Right lobe of liver (tissue), 4 donors: Measurements from ENCODE around the gene ARTN.

ENCODE experiments used
- POLR2A ChIP-seq: fragments of 450-650 bp; IDR thresholded peaks from one replicate; pipeline ENCODE4 v1.6.1; 2017; ENCODE audit warnings: antibody characterized with exemption, mild to moderate bottlenecking
- TF ChIP-seq, protein P1 (sequence below), 4 donors: fragments of 200-600 bp in 3 of 4; fragments of 450-650 bp in 1 of 4; IDR thresholded peaks; one replicate each; pipeline versions ENCODE4 v1.5.1 to v1.8.0; 2016 to 2022; ENCODE audit warnings: antibody characterized with exemption in 4 of 4, mild to moderate bottlenecking in 2 of 4
- donor health status: DM: no; HTN: no; CAD: no.
- donor health status: DM: no; HTN: no; CAD: no.
- donor health status: DM: no; HTN: yes; CAD: no.

DNA sequence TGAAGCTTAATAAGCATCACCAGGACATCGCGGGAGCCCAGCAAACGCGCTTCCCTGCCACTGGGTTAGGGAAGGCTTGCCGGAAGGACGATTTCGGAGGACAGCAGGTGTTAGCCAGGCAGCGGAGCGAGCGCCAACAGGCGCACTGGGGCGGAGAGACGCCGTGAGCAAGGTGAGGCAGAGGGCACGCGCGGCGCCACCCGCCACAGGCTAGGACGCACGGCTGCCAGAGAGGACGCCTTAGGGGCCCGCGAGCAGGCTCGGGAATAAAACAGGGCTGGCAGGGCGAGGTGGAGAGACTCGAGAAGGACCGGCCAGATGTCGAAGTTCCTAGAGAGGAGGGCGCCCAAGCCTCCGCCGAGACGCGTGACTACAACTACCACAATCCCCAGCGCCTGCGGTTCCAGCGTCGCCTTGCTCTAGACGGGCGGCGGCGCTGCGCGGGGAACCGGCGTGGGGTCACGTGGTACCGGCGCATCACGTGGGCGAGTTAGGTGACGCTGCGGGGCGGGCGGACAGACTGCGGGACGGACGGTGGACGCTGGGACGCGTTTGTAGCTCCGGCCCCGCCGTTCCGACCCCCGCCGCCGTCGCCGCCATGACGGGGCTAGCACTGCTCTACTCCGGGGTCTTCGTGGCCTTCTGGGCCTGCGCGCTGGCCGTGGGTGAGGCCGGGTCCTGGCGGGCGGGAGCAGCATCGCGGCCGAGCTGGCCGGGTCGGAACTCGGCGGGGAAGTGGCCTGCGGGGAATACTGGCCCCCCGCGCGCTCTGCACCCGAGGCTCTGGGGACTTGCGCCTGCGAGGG is 41.0 kb downstream of the ARTN start, which contains the start of gene ATP6V0B:
- TF ChIP-seq, protein P1, sequence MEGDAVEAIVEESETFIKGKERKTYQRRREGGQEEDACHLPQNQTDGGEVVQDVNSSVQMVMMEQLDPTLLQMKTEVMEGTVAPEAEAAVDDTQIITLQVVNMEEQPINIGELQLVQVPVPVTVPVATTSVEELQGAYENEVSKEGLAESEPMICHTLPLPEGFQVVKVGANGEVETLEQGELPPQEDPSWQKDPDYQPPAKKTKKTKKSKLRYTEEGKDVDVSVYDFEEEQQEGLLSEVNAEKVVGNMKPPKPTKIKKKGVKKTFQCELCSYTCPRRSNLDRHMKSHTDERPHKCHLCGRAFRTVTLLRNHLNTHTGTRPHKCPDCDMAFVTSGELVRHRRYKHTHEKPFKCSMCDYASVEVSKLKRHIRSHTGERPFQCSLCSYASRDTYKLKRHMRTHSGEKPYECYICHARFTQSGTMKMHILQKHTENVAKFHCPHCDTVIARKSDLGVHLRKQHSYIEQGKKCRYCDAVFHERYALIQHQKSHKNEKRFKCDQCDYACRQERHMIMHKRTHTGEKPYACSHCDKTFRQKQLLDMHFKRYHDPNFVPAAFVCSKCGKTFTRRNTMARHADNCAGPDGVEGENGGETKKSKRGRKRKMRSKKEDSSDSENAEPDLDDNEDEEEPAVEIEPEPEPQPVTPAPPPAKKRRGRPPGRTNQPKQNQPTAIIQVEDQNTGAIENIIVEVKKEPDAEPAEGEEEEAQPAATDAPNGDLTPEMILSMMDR (IDR thresholded peaks at IDR 0.05) = peak; percentile 5 to 45 (median 24)
- peak; percentile 89 for TF ChIP-seq POLR2A
